H1 (cell line): ENCODE data around the gene QRICH2. TPM values are rescaled to one million over a fixed set of nuclear protein-coding genes. Genes with fewer than 3 reads are reported as not detected.
A peak's percentile ranks its signal among the peaks of the same experiment; 100 is the strongest.

Experiments used
- CTCF ChIA-PET: fragments of 300-600 bp; sonication (Branson Sonifier 250); formaldehyde crosslinking; loops from one replicate; lab custom pipeline; 2021; ENCODE audit not compliant: partially characterized antibody; lab: Charles Lee
- POLR2A ChIA-PET: fragments of 300-600 bp; sonication (Branson Sonifier 250); formaldehyde crosslinking; loops from one replicate; lab custom pipeline; 2021; ENCODE audit warnings: inconsistent platforms; ENCODE audit not compliant: partially characterized antibody; lab: Charles Lee
- DNase-seq, 2 experiments: peaks; one replicate each; pipeline versions ENCODE4 v3.0.0 to v3.0.0-alpha.2; 2010 to 2022; ENCODE audit warnings: low spot score in 2 of 2, low read depth in 1 of 2, mixed read lengths in 1 of 2
- FAIRE-seq: peaks from 2 replicates; lab custom pipeline; 2011; peaks lifted over from hg19 to GRCh38; lab: Jason Lieb, UNC
- H2AFZ ChIP-seq: 2 replicates; pipeline ENCODE4 v1.8.1; 2012; ENCODE audit warnings: low read length, inconsistent platforms
- H2AK5ac ChIP-seq: 2 replicates; pipeline ENCODE4 v1.6.1; 2013; ENCODE audit warnings: low read depth, low read length
- H2BK120ac ChIP-seq: replicated peaks from 2 replicates; pipeline ENCODE3; 2013; ENCODE audit warnings: low read depth, low read length, inconsistent platforms
- H2BK12ac ChIP-seq: 2 replicates; pipeline ENCODE4 v1.6.1; 2013; ENCODE audit warnings: low read depth, low read length
- H2BK15ac ChIP-seq: 2 replicates; pipeline ENCODE4 v1.6.1; 2013; ENCODE audit warnings: low read length
- H2BK20ac ChIP-seq: 2 replicates; pipeline ENCODE4 v1.6.1; 2013; ENCODE audit warnings: low read length
- H2BK5ac ChIP-seq: 2 replicates; pipeline ENCODE4 v1.6.1; 2013; ENCODE audit warnings: low read depth, low read length
- H3K14ac ChIP-seq: 2 replicates; pipeline ENCODE4 v1.6.1; 2013; ENCODE audit warnings: inconsistent platforms; ENCODE audit not compliant: insufficient read length
- H3K18ac ChIP-seq: 2 replicates; pipeline ENCODE4 v1.6.1; 2013; ENCODE audit warnings: low read length; ENCODE audit errors: extremely low read depth
- H3K23ac ChIP-seq: 2 replicates; pipeline ENCODE4 v1.6.1; 2013; ENCODE audit warnings: inconsistent platforms; ENCODE audit not compliant: insufficient read length
- H3K23me2 ChIP-seq: 2 replicates; pipeline ENCODE4 v1.6.1; 2013; ENCODE audit warnings: low read depth, low read length
- H3K27ac ChIP-seq: 2 replicates; pipeline ENCODE4 v1.6.1; 2011; ENCODE audit warnings: low read depth, low read length, inconsistent platforms
- H3K27me3 ChIP-seq, 4 experiments: replicated peaks in 1 of 4; 1 replicate in 1 of 4; 2 replicates in 3 of 4; pipeline versions ENCODE4 v1.6.1 to v1.8.1; 2011 to 2013; ENCODE audit warnings: low read length in 3 of 4, mild to moderate bottlenecking in 3 of 4, inconsistent platforms in 2 of 4, mixed read lengths in 2 of 4, moderate library complexity in 1 of 4; ENCODE audit not compliant: control insufficient read depth in 3 of 4, insufficient read depth in 3 of 4; ENCODE audit errors: extremely low read depth in 1 of 4
- H3K36me3 ChIP-seq, 4 experiments: 2 replicates each; pipeline versions ENCODE4 v1.6.1 to v1.8.1; 2011 to 2013; ENCODE audit warnings: mild to moderate bottlenecking in 4 of 4, low read length in 3 of 4, moderate library complexity in 2 of 4, control low read depth in 1 of 4, inconsistent platforms in 1 of 4; ENCODE audit not compliant: insufficient read depth in 4 of 4, control insufficient read depth in 2 of 4
- H3K4ac ChIP-seq: replicated peaks from 2 replicates; pipeline ENCODE3; 2013; ENCODE audit warnings: low read length, low read depth, mixed read lengths, inconsistent platforms; ENCODE audit not compliant: insufficient read length
- H3K4me1 ChIP-seq, 4 experiments: replicated peaks in 1 of 4; 1 replicate in 1 of 4; 2 replicates in 3 of 4; pipeline versions ENCODE4 v1.6.1 to v1.8.1; 2011 to 2013; ENCODE audit warnings: low read length in 3 of 4, inconsistent platforms in 2 of 4, mixed read lengths in 1 of 4; ENCODE audit not compliant: insufficient read depth in 4 of 4, control insufficient read depth in 3 of 4
- H3K4me2 ChIP-seq, 2 experiments: 2 replicates each; pipeline versions ENCODE4 v1.6.1 to v1.8.1; 2011 to 2013; ENCODE audit warnings: low read depth in 2 of 2, low read length in 2 of 2, control low read depth in 1 of 2, inconsistent platforms in 1 of 2, mild to moderate bottlenecking in 1 of 2; ENCODE audit not compliant: insufficient read depth in 1 of 2
- H3K4me3 ChIP-seq, 4 experiments: fragments of 200-600, 300-600 bp in 1 of 4; sonication (generic), shearing (Covaris generic), sonication (Bioruptor Twin) in 1 of 4; 2 replicates each; pipeline versions ENCODE4 v1.5.1 to v1.8.1; 2011 to 2016; ENCODE audit warnings: low read length in 4 of 4, low read depth in 3 of 4, control low read depth in 2 of 4, inconsistent platforms in 2 of 4, mild to moderate bottlenecking in 2 of 4, mixed read lengths in 1 of 4, moderate library complexity in 1 of 4; ENCODE audit not compliant: insufficient read depth in 2 of 4; ENCODE audit errors: extremely low read depth in 1 of 4
- H3K56ac ChIP-seq: replicated peaks from 2 replicates; pipeline ENCODE3; 2013; ENCODE audit warnings: low read depth, mild to moderate bottlenecking, mixed read lengths, low read length, inconsistent platforms; ENCODE audit not compliant: insufficient read length
- H3K79me1 ChIP-seq: 2 replicates; pipeline ENCODE4 v1.6.1; 2013; ENCODE audit warnings: low read depth, low read length, control low read depth
- H3K79me2 ChIP-seq, 2 experiments: 2 replicates each; pipeline versions ENCODE4 v1.6.1 to v1.8.1; 2012 to 2013; ENCODE audit warnings: low read length in 2 of 2, mild to moderate bottlenecking in 2 of 2, inconsistent platforms in 1 of 2; ENCODE audit not compliant: insufficient read depth in 2 of 2, control insufficient read depth in 1 of 2
- H3K9ac ChIP-seq, 4 experiments: replicated peaks in 1 of 4; 1 replicate in 1 of 4; 2 replicates in 3 of 4; pipeline versions ENCODE4 v1.6.1 to v1.8.1; 2011 to 2013; ENCODE audit warnings: low read depth in 3 of 4, low read length in 3 of 4, control low read depth in 2 of 4, mild to moderate bottlenecking in 2 of 4, moderate library complexity in 2 of 4, inconsistent platforms in 1 of 4; ENCODE audit errors: extremely low read depth in 1 of 4
- H3K9me3 ChIP-seq, 2 experiments: 2 replicates each; pipeline versions ENCODE4 v1.6.1 to v1.8.1; 2012 to 2013; ENCODE audit warnings: mild to moderate bottlenecking in 2 of 2, moderate library complexity in 2 of 2, control low read depth in 1 of 2, inconsistent platforms in 1 of 2, low read depth in 1 of 2, low read length in 1 of 2, mixed read lengths in 1 of 2; ENCODE audit not compliant: insufficient read depth in 2 of 2
- H4K20me1 ChIP-seq, 2 experiments: replicated peaks in 1 of 2; 2 replicates each; pipeline versions ENCODE3 to v1.8.1; 2011 to 2013; ENCODE audit warnings: inconsistent platforms in 2 of 2, low read length in 2 of 2, mild to moderate bottlenecking in 1 of 2; ENCODE audit not compliant: insufficient read depth in 2 of 2, control insufficient read depth in 1 of 2
- H4K5ac ChIP-seq: 2 replicates; pipeline ENCODE4 v1.6.1; 2013; ENCODE audit warnings: low read length, low read depth, mixed read lengths, inconsistent platforms; ENCODE audit not compliant: insufficient read length
- H4K8ac ChIP-seq: 2 replicates; pipeline ENCODE4 v1.8.0; 2013; ENCODE audit warnings: mild to moderate bottlenecking, moderate library complexity, low read length, inconsistent platforms; ENCODE audit not compliant: insufficient read depth; ENCODE audit errors: extremely low read depth
- H4K91ac ChIP-seq: replicated peaks from 2 replicates; pipeline ENCODE3; 2013; ENCODE audit warnings: low read length, mixed read lengths, inconsistent platforms; ENCODE audit not compliant: insufficient read length
- CBX8 ChIP-seq: fragments of 300-800, 300-1000 bp; sonication (generic); IDR thresholded peaks from 2 replicates; pipeline ENCODE4 v1.7.1; 2016; ENCODE audit warnings: low read depth, low read length, borderline replicate concordance
- CTCF ChIP-seq, 3 experiments: IDR thresholded peaks; 1 replicate in 2 of 3; 2 replicates in 1 of 3; pipeline versions ENCODE4 v1.5.1 to v1.6.1; 2011; ENCODE audit warnings: low read length in 3 of 3, mild to moderate bottlenecking in 3 of 3, inconsistent platforms in 2 of 3, low read depth in 1 of 3, moderate library complexity in 1 of 3; ENCODE audit not compliant: insufficient read depth in 1 of 3; ENCODE audit errors: control extremely low read depth in 1 of 3
- EP300 ChIP-seq, 2 experiments: IDR thresholded peaks; 1 replicate in 1 of 2; 2 replicates in 1 of 2; pipeline ENCODE4 v1.6.1; 2011 to 2012; ENCODE audit warnings: low read depth in 2 of 2, low read length in 2 of 2, mild to moderate bottlenecking in 2 of 2, borderline replicate concordance in 1 of 2, inconsistent platforms in 1 of 2, moderate library complexity in 1 of 2
- HDAC6 ChIP-seq: IDR thresholded peaks from one replicate; pipeline ENCODE4 v1.7.1; 2012; ENCODE audit warnings: low read depth, mild to moderate bottlenecking, inconsistent platforms, low read length, moderate library complexity
- POLR2AphosphoS5 ChIP-seq: IDR thresholded peaks from 2 replicates; pipeline ENCODE4 v1.6.1; 2011; ENCODE audit warnings: low read depth, low read length
- SAP30 ChIP-seq: fragments of 300-600 bp; sonication (generic); IDR thresholded peaks from 2 replicates; pipeline ENCODE4 v1.7.1; 2012; ENCODE audit warnings: low read length, moderate library complexity, mild to moderate bottlenecking, inconsistent platforms; ENCODE audit not compliant: insufficient read depth, insufficient replicate concordance
- TAF1 ChIP-seq: IDR thresholded peaks from 2 replicates; pipeline ENCODE4 v1.6.1; 2011; ENCODE audit warnings: mild to moderate bottlenecking, low read depth, low read length
- WGBS, 2 experiments: shearing (Covaris generic) in 1 of 2; methylation state at CpG; one replicate each; pipeline versions ENCODE4 v1.1.6 to v1.1.7; 2013 to 2015; ENCODE audit warnings: low lambda C conversion rate in 2 of 2, mixed read lengths in 2 of 2, inconsistent platforms in 1 of 2, low coverage in 1 of 2, missing lambda C conversion rate in 1 of 2; ENCODE audit not compliant: insufficient replicate concordance in 2 of 2, insufficient coverage in 1 of 2, insufficient read length in 1 of 2; ENCODE audit errors: extremely low coverage in 1 of 2, missing lambda C conversion rate in 1 of 2; 5-methylcytosine and 5-hydroxymethylcytosine counted together
- polyA plus RNA-seq, 7 experiments: library from polyadenylated mRNA; depleted of rRNA in 3 of 7; stranded (reverse) in 5 of 7; unstranded in 2 of 7; fragments of >200 nt in 5 of 7; fragments of 200-250 nt in 2 of 7; gene quantifications; 1 replicate in 5 of 7; 2 replicates in 1 of 7; 4 replicates in 1 of 7; pipeline versions ENCODE4 v1.2.1 to v1.2.3, GENCODE V29; 2011 to 2013; ENCODE audit warnings: missing spikeins in 2 of 7, mixed read lengths in 2 of 7
- total RNA-seq: library from RNA; stranded (reverse); fragmentation: NEBNext Ultra II Directional; extraction: Animal tissue kit (Norgen Biotek cat#: 25700); gene quantifications from 2 replicates; pipeline ENCODE4 v1.2.1, GENCODE V29; 2021
- TF ChIP-seq, protein P1 (sequence below): IDR thresholded peaks from 2 replicates; pipeline ENCODE4 v1.6.1; 2012; ENCODE audit warnings: inconsistent platforms

Gene QRICH2
- total and polyA plus RNA-seq, 2 of the 8 experiments (the other 6 are each of a cell fraction or from before 2014, with no cell fraction given): 2.8 to 3.8 TPM

GRCh38 chr17:76279742-76280287 lies 28.3 kb downstream of the QRICH2 start:
- Histone ChIP-seq H2AFZ (no peak overlapping the region), H4K91ac (no peak overlapping the region), H2BK120ac (no peak overlapping the region), H3K79me1 (no peaks in the 10 kb centered on the region), H3K27me3 (no peaks in the 10 kb centered on the region), H3K4me3 (no peak overlapping the region), H3K36me3 (no peaks in the 10 kb centered on the region; a peak in 1 of 8 replicates), H4K8ac (no peak overlapping the region), H3K9ac (no peak overlapping the region), H3K4me2 (no peak overlapping the region), H2BK5ac (no peak overlapping the region), H2BK20ac (0 out of 2 replicates have a peak overlapping the region, but pooled peaks have one; percentile 61), H3K9me3 (no peaks in the 10 kb centered on the region), H3K56ac (no peak overlapping the region), H4K5ac (no peak overlapping the region), H3K27ac (no peak overlapping the region), H3K14ac (no peak overlapping the region), H2BK15ac (no peak overlapping the region), H3K23ac (no peak overlapping the region), H4K20me1 (peaks cover 0 to 6% of the 10 kb centered on the region in 2 experiments), H3K18ac (0 out of 2 replicates have a peak overlapping the region, but pooled peaks have one; percentile 7), H2AK5ac (no peak overlapping the region), H3K23me2 (peaks cover 3% of the 10 kb centered on the region; the same call in 1 of the 2 replicates), H2BK12ac (0 out of 2 replicates have a peak overlapping the region, but pooled peaks have one; percentile 43), H3K4ac (no peak overlapping the region), H3K4me1 (peaks cover 0 to 4% (median 0%) of the 10 kb centered on the region in 4 experiments; a peak in 3 of 7 replicates), H3K79me2 (no peaks in the 10 kb centered on the region)
- TF ChIP-seq TAF1: no peak
- TF ChIP-seq EP300 (IDR thresholded peaks at IDR 0.05; ENCODE audit: borderline replicate concordance in 1 of 2, low read depth in 2 of 2, low read length in 2 of 2): no peak
- TF ChIP-seq CBX8: no peak
- TF ChIP-seq POLR2AphosphoS5: no peak
- no peak for TF ChIP-seq CTCF (IDR thresholded peaks at IDR 0.05; ENCODE audit: control extremely low read depth in 1 of 3, insufficient read depth in 1 of 3, low read depth in 1 of 3, low read length in 3 of 3)
- TF ChIP-seq SAP30: no peak
- no peak for TF ChIP-seq HDAC6
- TF ChIP-seq, protein P1, sequence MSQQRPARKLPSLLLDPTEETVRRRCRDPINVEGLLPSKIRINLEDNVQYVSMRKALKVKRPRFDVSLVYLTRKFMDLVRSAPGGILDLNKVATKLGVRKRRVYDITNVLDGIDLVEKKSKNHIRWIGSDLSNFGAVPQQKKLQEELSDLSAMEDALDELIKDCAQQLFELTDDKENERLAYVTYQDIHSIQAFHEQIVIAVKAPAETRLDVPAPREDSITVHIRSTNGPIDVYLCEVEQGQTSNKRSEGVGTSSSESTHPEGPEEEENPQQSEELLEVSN: no peak
- FAIRE-seq: no peak
- 88% methylated on average over 12 of the region's 15 CpGs; no CpG with 5 or more reads in 1 of the 2 experiments for WGBS, 2 experiments
- no peak for DNase-seq
- CTCF ChIA-PET: interaction anchor here (0.5 to 5.6 kb wide), 92 partner anchors 10 to 678 kb away, joined by 3 to 84 read pairs (median 5); partner anchors contain the start of genes EXOC7, FOXJ1, RNF157 and UBALD2
- POLR2A ChIA-PET: interaction anchor here (0.6 to 1.8 kb wide), 7 partner anchors 11 to 500 kb away, joined by 3 to 6 read pairs (median 4); no protein-coding TSS in a partner anchor
